Left lung (tissue), 10 donors: ENCODE results near the gene STIM2. TPM values are rescaled to one million over a fixed set of nuclear protein-coding genes. Genes with fewer than 3 reads are reported as not detected.
"Not testable (repeated sequence)": the region's sequence is repeated elsewhere in the genome, so short reads cannot be mapped to it uniquely, and the experiment has no call there.

Source experiments
- ATAC-seq: fragments of 200-7000 bp; cut with Tn5 transposase; one replicate; pipeline ENCODE4 v1.9.1; 2020; ENCODE audit warnings: moderate library complexity
- DNase-seq, 4 donors: peaks; one replicate each; pipeline ENCODE4 v3.0.0-alpha.2; 2013 to 2020
- H3K27ac ChIP-seq, 2 donors: fragments of 200-600 bp; sonication (generic) in 1 of 2; one replicate each; pipeline versions ENCODE4 v1.5.0 to v1.8.0; 2020 to 2021
- H3K27me3 ChIP-seq, 2 donors: fragments of 200-600 bp; sonication (generic) in 1 of 2; one replicate each; pipeline versions ENCODE4 v1.5.0 to v1.8.0; 2020 to 2021
- H3K36me3 ChIP-seq, 2 donors: fragments of 200-600 bp; sonication (generic) in 1 of 2; one replicate each; pipeline versions ENCODE4 v1.5.0 to v1.8.0; 2020 to 2021
- H3K4me1 ChIP-seq, 2 donors: fragments of 200-600 bp; one replicate each; pipeline ENCODE4 v1.8.0; 2021
- H3K4me3 ChIP-seq, 2 donors: fragments of 200-600 bp; sonication (generic) in 1 of 2; one replicate each; pipeline versions ENCODE4 v1.5.0 to v1.8.0; 2020 to 2021; ENCODE audit warnings: mild to moderate bottlenecking in 1 of 2
- H3K9me3 ChIP-seq, 2 donors: fragments of 200-600 bp; sonication (generic) in 1 of 2; one replicate each; pipeline versions ENCODE4 v1.5.0 to v1.8.0; 2020 to 2021
- intact Hi-C, 2 donors: fragments of 100-400 bp; cut with DNase I; formaldehyde crosslinking; loops; one replicate each; pipeline versions ENCODE4 v1.11.2 to v1.14.2; 2022
- polyA plus RNA-seq, 6 donors: library from polyadenylated mRNA; unstranded; fragments of 120-200 nt; gene quantifications; one replicate each; pipeline ENCODE4 v1.2.1, GENCODE V29; 2013; ENCODE audit not compliant: insufficient read length in 6 of 6
- total RNA-seq, 2 donors: library from RNA; stranded (reverse); fragmentation: NEBNext Ultra II Directional; extraction: Animal tissue kit (Norgen Biotek cat#: 25700); gene quantifications; one replicate each; pipeline ENCODE4 v1.2.1, GENCODE V29; 2021
- TF ChIP-seq, protein P1 (sequence below), 2 donors: fragments of 200-600 bp; sonication (generic) in 1 of 2; IDR thresholded peaks; one replicate each; pipeline versions ENCODE4 v1.5.0 to v1.8.0; 2021; ENCODE audit warnings: antibody characterized with exemption in 2 of 2
- donor health status: DM: no; HTN: yes; CAD: no.
- donor health status: DM: no; HTN: no; CAD: no.

STIM2 gene
- total and polyA plus RNA-seq, 8 donors, result 29.1 to 62.7 (median 53.2) TPM

DNA sequence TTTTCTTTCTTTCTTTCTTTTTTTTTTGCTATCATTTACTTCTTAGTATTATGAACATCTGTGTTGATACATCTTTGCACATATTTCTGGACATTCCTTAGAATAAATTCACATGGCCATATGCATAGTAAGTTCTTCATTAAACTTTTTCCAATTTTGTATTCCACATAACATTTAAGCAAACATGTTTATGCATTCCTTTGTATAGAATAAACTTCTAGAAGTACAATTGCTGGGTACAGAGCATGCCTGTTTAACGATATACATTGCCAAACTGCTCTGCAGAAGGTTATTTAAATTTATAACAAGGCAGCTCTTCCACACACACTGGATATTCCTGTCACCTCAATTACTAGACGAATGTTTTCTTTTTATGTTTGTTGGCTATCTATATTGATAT, 36.0 kb upstream of the STIM2 start:
- Histone ChIP-seq H3K36me3 (no peaks in the 10 kb centered on the region), H3K27ac (no peak overlapping the region), H3K27me3 (no peaks in the 10 kb centered on the region), H3K4me3 (no peak overlapping the region), H3K9me3 (peaks cover 0 to 9% of the 10 kb centered on the region in 2 donors), H3K4me1 (peaks cover 0 to 15% of the 10 kb centered on the region in 2 donors)
- intact Hi-C loops, result no loop called here
- TF ChIP-seq, protein P1, sequence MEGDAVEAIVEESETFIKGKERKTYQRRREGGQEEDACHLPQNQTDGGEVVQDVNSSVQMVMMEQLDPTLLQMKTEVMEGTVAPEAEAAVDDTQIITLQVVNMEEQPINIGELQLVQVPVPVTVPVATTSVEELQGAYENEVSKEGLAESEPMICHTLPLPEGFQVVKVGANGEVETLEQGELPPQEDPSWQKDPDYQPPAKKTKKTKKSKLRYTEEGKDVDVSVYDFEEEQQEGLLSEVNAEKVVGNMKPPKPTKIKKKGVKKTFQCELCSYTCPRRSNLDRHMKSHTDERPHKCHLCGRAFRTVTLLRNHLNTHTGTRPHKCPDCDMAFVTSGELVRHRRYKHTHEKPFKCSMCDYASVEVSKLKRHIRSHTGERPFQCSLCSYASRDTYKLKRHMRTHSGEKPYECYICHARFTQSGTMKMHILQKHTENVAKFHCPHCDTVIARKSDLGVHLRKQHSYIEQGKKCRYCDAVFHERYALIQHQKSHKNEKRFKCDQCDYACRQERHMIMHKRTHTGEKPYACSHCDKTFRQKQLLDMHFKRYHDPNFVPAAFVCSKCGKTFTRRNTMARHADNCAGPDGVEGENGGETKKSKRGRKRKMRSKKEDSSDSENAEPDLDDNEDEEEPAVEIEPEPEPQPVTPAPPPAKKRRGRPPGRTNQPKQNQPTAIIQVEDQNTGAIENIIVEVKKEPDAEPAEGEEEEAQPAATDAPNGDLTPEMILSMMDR (IDR thresholded peaks at IDR 0.05), result no peak
- DNase-seq (no peak), ATAC-seq (no peak)

DNA sequence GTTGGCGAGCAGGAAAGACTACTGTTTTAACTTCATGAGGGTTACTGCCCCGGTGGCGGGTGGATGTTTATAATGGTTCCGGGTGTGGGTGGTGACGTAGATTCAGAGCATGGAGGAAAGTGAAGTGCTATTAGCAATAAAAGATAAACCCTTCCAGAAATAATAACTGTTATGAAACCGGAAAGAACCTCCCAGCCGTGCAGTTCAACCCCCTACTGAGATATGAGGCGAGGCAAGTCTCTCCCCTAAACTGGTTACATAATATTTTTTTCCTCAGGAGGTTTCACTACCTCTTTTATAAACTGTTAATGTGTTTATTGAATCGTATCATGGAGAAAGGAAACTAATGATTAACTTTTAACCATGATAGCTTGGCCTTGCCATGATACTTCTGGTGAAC, 33.9 kb upstream of the STIM2 start:
- TF ChIP-seq, protein P1 (IDR thresholded peaks at IDR 0.05), result no peak
- Histone ChIP-seq H3K4me1 (peaks cover 0 to 15% of the 10 kb centered on the region in 2 donors), H3K36me3 (no peaks in the 10 kb centered on the region), H3K9me3 (peaks cover 0 to 9% of the 10 kb centered on the region in 2 donors), H3K4me3 (no peak overlapping the region), H3K27ac (peak overlapping the region; percentile 26 to 30), H3K27me3 (no peaks in the 10 kb centered on the region)
- ATAC-seq (peak; percentile 79), DNase-seq (peak in 2 of 4 donors; percentile 28 to 48)
- intact Hi-C loops, result no loop called here

DNA sequence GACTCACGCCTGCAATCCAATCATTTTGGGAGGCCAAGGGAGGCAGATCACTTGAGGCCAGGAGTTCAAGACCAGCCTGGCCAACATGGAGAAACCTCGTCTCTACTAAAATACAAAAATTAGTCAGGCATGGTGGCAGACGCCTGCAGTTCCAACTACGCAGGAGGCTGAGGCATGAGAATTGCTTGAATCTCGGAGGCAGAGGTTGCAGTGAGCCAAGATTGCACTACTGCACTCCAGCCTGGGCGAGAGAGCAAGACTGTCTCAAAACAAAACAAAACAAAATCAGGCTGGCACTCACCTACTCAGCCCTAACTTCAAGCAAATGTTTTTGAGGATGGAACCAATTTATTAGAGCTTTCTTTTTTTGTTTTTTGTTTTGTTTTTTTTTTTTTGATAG, 33.3 kb upstream of the STIM2 start:
- intact Hi-C loops, H3K27me3 ChIP-seq, DNase-seq, ATAC-seq, H3K36me3 ChIP-seq, H3K4me3 ChIP-seq, H3K9me3 ChIP-seq: not testable (repeated sequence)
- Histone ChIP-seq H3K4me1 (peaks cover 0 to 14% of the 10 kb centered on the region in 2 donors), H3K27ac (peak overlapping the region in 1 of 2 donors; percentile 26)

- no peak for DNase-seq
- intact Hi-C loops, result no loop called here
- H3K4me1 ChIP-seq, result peaks cover 0 to 9% of the 10 kb centered on the region in 2 donors
- ATAC-seq, result no peak
- peaks cover 0 to 8% of the 10 kb centered on the region in 2 donors for H3K9me3 ChIP-seq
- H3K36me3 ChIP-seq, result no peaks in the 10 kb centered on the region
- TF ChIP-seq, protein P1 (IDR thresholded peaks at IDR 0.05), result no peak
- no peak overlapping the region for H3K4me3 ChIP-seq
- H3K27me3 ChIP-seq, result no peaks in the 10 kb centered on the region
- no peak overlapping the region for H3K27ac ChIP-seq
These were observed 32.8 kb upstream of the STIM2 start for GRCh38 chr4:26827798-26828197.

DNA sequence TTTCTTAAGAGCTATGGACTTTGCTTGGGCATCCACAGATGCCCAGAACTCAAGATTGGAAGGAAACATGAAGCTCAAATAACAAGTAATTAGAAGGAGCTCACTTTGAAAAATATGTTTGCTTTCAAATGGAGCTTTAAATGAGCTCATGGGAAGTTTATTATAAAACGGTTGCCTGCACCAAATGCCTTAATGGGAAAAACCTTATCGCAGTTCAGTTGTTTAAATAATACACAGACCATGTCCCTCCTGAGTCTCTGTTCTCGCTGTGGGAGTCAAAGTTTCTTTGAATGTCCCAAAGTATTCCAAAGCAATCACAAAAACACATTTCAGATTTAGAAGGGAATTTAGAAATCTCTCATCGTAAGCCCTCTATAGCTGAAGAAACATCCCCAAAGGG, 31.6 kb upstream of the STIM2 start:
- Histone ChIP-seq H3K9me3 (no peaks in the 10 kb centered on the region), H3K36me3 (no peaks in the 10 kb centered on the region), H3K4me3 (no peak overlapping the region), H3K27ac (no peak overlapping the region), H3K27me3 (no peaks in the 10 kb centered on the region), H3K4me1 (peaks cover 0 to 9% of the 10 kb centered on the region in 2 donors)
- DNase-seq (no peak), ATAC-seq (no peak)
- intact Hi-C loops, result no loop called here
- TF ChIP-seq, protein P1 (IDR thresholded peaks at IDR 0.05), result no peak

- TF ChIP-seq, protein P1 (IDR thresholded peaks at IDR 0.05), result no peak
- intact Hi-C loops, result no loop called here
- no peaks in the 10 kb centered on the region for H3K27me3 ChIP-seq
- no peaks in the 10 kb centered on the region for H3K36me3 ChIP-seq
- H3K4me3 ChIP-seq, result no peak overlapping the region
- H3K27ac ChIP-seq, result no peak overlapping the region
- DNase-seq (no peak), ATAC-seq (no peak)
- peaks cover 0 to 9% of the 10 kb centered on the region in 2 donors for H3K4me1 ChIP-seq
- H3K9me3 ChIP-seq, result no peaks in the 10 kb centered on the region
These were observed 30.6 kb upstream of the STIM2 start for GRCh38 chr4:26830033-26830432.
